Loucy (cell line): ENCODE data around the gene MYO10.
"Not testable (repeated sequence)": the region's sequence is repeated elsewhere in the genome, so short reads cannot be mapped to it uniquely, and the experiment has no call there.

Experiments
- H2AFZ ChIP-seq: fragments of 200-600 bp; sonication (generic); 2 replicates; pipeline ENCODE4 v1.6.0; 2016; ENCODE audit warnings: antibody characterized with exemption, mild to moderate bottlenecking, low read length, moderate library complexity
- H3F3A ChIP-seq: fragments of 200-600 bp; 2 replicates; pipeline ENCODE4 v1.6.0; 2016; ENCODE audit warnings: antibody characterized with exemption, low read depth, mild to moderate bottlenecking
- H3K27me3 ChIP-seq: fragments of 200-600 bp; sonication (generic); 2 replicates; pipeline ENCODE4 v1.6.1; 2014; ENCODE audit warnings: low read length, mild to moderate bottlenecking; ENCODE audit not compliant: insufficient read depth, poor library complexity, severe bottlenecking
- H3K36me3 ChIP-seq: fragments of 200-600 bp; sonication (generic); 2 replicates; pipeline ENCODE4 v1.6.1; 2016; ENCODE audit warnings: low read length; ENCODE audit not compliant: insufficient read depth
- H3K4me1 ChIP-seq: fragments of 200-600 bp; sonication (generic); 2 replicates; pipeline ENCODE4 v1.5.1; 2014; ENCODE audit warnings: low read length, mild to moderate bottlenecking; ENCODE audit not compliant: insufficient read depth, poor library complexity, severe bottlenecking
- H3K4me2 ChIP-seq: fragments of 200-600 bp; sonication (generic); 2 replicates; pipeline ENCODE4 v1.6.0; 2014; ENCODE audit warnings: antibody characterized with exemption, low read length, low read depth, mild to moderate bottlenecking; ENCODE audit not compliant: poor library complexity, severe bottlenecking
- H3K4me3 ChIP-seq: fragments of 200-600 bp; sonication (generic); 2 replicates; pipeline ENCODE4 v1.5.1; 2014; ENCODE audit warnings: low read length, mild to moderate bottlenecking, mixed read lengths; ENCODE audit not compliant: poor library complexity, severe bottlenecking
- H3K79me2 ChIP-seq: fragments of 200-600 bp; sonication (generic); 2 replicates; pipeline ENCODE4 v1.6.1; 2014; ENCODE audit warnings: low read length; ENCODE audit not compliant: insufficient read depth
- H3K9ac ChIP-seq: fragments of 200-600 bp; sonication (generic); 2 replicates; pipeline ENCODE4 v1.6.0; 2014; ENCODE audit warnings: mild to moderate bottlenecking, low read depth, low read length, moderate library complexity; ENCODE audit not compliant: poor library complexity, severe bottlenecking
- H3K9me2 ChIP-seq: fragments of 200-600 bp; sonication (generic); replicated peaks from 2 replicates; pipeline ENCODE4 v1.6.1; 2016; ENCODE audit warnings: low read depth, low read length, mixed read lengths
- H3K9me3 ChIP-seq: fragments of 200-600 bp; sonication (generic); 2 replicates; pipeline ENCODE4 v1.6.1; 2014; ENCODE audit warnings: mild to moderate bottlenecking, antibody characterized with exemption, low read length, low read depth; ENCODE audit not compliant: insufficient read depth
- H4K20me1 ChIP-seq: fragments of 200-600 bp; sonication (generic); 2 replicates; pipeline ENCODE4 v1.6.0; 2014; ENCODE audit warnings: antibody characterized with exemption, low read length, mild to moderate bottlenecking; ENCODE audit not compliant: insufficient read depth, poor library complexity, severe bottlenecking
- EZH2phosphoT487 ChIP-seq: fragments of 200-600 bp; IDR thresholded peaks from 2 replicates; pipeline ENCODE4 v1.6.1; 2018; ENCODE audit warnings: antibody characterized with exemption, mild to moderate bottlenecking, moderate library complexity, borderline replicate concordance
- TF ChIP-seq, protein P1 (sequence below): fragments of 200-600 bp; sonication (generic); conservative IDR thresholded peaks from 2 replicates; pipeline ENCODE4 v1.5.1; 2014; ENCODE audit warnings: mild to moderate bottlenecking, antibody characterized with exemption, low read length

MYO10 gene

DNA sequence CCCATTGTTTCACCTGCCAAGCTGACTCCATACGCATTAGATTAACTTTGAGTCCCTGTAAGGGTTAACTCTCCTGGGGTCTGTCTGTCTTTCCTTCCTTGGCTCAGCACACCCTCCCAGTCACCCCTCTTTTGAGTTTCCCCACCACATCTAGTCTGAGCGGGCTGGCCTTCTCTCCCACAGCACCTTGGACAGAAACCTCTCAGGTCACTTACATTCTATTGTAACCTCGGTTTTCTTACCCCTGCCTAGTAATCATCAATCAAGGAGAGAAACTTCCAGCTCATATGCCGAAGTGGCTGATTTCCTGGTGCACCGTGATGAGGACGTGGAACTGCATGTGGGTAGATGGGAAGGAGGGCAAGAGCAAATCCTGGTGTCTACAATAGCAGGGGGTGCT, 102.1 kb downstream of the MYO10 start:
- Histone ChIP-seq H4K20me1 (no peaks in the 10 kb centered on the region), H3K9me3 (peaks cover 3% of the 10 kb centered on the region; the same call in 1 of the 2 replicates), H3K36me3 (no peaks in the 10 kb centered on the region), H3K9ac (no peak overlapping the region), H3K27me3 (no peaks in the 10 kb centered on the region), H3K4me2 (no peak overlapping the region), H3K9me2 (no peaks in the 10 kb centered on the region), H3F3A (no peaks in the 10 kb centered on the region), H3K4me3 (no peak overlapping the region), H3K4me1 (no peaks in the 10 kb centered on the region), H3K79me2 (no peaks in the 10 kb centered on the region), H2AFZ (no peak overlapping the region)
- TF ChIP-seq, protein P1, sequence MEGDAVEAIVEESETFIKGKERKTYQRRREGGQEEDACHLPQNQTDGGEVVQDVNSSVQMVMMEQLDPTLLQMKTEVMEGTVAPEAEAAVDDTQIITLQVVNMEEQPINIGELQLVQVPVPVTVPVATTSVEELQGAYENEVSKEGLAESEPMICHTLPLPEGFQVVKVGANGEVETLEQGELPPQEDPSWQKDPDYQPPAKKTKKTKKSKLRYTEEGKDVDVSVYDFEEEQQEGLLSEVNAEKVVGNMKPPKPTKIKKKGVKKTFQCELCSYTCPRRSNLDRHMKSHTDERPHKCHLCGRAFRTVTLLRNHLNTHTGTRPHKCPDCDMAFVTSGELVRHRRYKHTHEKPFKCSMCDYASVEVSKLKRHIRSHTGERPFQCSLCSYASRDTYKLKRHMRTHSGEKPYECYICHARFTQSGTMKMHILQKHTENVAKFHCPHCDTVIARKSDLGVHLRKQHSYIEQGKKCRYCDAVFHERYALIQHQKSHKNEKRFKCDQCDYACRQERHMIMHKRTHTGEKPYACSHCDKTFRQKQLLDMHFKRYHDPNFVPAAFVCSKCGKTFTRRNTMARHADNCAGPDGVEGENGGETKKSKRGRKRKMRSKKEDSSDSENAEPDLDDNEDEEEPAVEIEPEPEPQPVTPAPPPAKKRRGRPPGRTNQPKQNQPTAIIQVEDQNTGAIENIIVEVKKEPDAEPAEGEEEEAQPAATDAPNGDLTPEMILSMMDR, result no peak
- no peak for TF ChIP-seq EZH2phosphoT487

DNA sequence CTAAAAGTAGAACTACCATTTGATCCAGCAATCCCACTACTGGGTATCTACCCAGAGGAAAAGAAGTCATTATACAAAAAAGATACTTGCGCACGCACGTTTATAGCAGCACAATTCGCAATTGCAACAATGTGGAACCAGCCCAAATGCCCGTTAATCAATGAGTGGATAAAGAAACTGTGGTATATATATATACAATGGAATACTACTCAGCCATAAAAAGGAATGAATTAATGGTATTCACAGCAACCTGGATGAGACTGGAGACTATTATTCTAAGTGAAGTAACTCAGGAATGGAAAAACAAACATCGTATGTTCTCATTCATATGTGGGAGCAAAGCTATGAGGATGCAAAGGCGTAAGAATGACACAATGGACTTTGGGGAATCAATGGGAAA, 104.8 kb downstream of the MYO10 start:
- not testable (repeated sequence) for H3K9me3 ChIP-seq, H3K27me3 ChIP-seq, H3K79me2 ChIP-seq, H3K36me3 ChIP-seq, H3K9me2 ChIP-seq, H3K9ac ChIP-seq, H4K20me1 ChIP-seq, H3K4me2 ChIP-seq, H3K4me1 ChIP-seq, H3F3A ChIP-seq, H2AFZ ChIP-seq, H3K4me3 ChIP-seq

DNA sequence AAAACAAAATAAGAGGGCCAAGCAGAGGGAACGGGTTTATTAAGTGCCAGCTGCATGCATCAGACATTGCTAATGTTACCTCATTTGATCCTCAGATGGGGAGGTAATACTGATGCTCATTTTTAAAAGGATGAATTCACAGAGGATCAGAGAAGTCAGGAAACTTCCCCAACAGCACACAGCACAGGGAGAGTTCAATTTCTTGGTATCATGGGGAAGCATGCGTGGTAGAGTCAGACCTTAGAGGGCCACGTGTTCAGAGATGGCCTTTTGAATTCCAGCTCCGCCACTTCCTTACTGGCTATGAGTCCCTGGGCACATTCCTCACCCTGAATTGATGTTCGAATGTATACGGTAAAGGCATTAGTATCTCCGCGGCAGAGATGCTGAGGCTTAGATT, 108.3 kb downstream of the MYO10 start:
- H3K4me1 ChIP-seq, result no peaks in the 10 kb centered on the region
- TF ChIP-seq, protein P1, result no peak
- TF ChIP-seq EZH2phosphoT487, result no peak
- no peaks in the 10 kb centered on the region for H3K27me3 ChIP-seq
- no peaks in the 10 kb centered on the region for H3K36me3 ChIP-seq
- H3K9me2 ChIP-seq, result no peaks in the 10 kb centered on the region
- H3K4me3 ChIP-seq, result no peak overlapping the region
- H3K79me2 ChIP-seq, result no peaks in the 10 kb centered on the region
- no peaks in the 10 kb centered on the region for H4K20me1 ChIP-seq
- no peak overlapping the region for H3K4me2 ChIP-seq
- no peak overlapping the region for H2AFZ ChIP-seq
- H3F3A ChIP-seq, result no peaks in the 10 kb centered on the region
- no peak overlapping the region for H3K9ac ChIP-seq
- no peaks in the 10 kb centered on the region; the same call in 1 of the 2 replicates for H3K9me3 ChIP-seq

DNA sequence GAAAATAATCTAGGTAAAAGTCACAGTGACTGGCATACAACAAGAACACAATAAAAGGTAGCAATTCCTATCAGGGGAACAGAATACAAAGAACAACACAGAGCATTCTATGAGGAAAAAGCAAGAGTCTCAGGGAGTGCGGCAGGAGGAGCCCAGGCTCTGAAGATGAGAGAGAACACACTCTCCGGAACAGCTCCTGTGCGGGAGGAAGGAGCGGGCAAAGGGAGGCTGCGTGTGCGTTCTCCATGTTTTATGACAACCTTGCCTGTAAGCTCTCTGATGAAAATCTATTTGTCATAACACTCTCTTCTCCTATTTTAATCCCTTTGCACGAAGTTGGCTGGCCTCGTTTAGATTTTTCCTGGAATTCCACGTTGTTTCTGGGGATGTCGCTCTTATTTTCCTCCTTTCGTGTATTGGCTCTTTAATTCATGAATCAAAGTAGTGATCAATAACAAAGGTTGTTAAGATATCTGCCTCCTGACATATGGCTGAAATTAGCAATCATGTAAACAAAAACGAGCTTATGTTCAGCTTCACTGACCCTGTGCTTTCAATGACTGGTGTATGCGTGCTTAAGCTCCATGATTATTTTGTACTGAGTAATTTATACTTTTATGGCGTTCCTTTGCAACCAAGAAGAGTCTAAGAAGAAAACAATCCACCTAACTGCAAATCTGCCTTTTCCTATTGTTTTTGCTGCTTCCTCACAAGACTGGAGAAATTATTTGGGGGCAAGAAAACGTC, 109.5 kb downstream of the MYO10 start:
- no peaks in the 10 kb centered on the region for H3F3A ChIP-seq
- no peaks in the 10 kb centered on the region for H3K36me3 ChIP-seq
- TF ChIP-seq, protein P1, result no peak
- no peak for TF ChIP-seq EZH2phosphoT487
- no peaks in the 10 kb centered on the region for H3K4me1 ChIP-seq
- H2AFZ ChIP-seq, result no peak overlapping the region
- H3K79me2 ChIP-seq, result no peaks in the 10 kb centered on the region
- no peak overlapping the region for H3K9ac ChIP-seq
- no peaks in the 10 kb centered on the region for H3K9me2 ChIP-seq
- no peak overlapping the region for H3K4me2 ChIP-seq
- H3K27me3 ChIP-seq, result no peaks in the 10 kb centered on the region
- H3K9me3 ChIP-seq, result no peaks in the 10 kb centered on the region; the same call in 1 of the 2 replicates
- no peaks in the 10 kb centered on the region for H4K20me1 ChIP-seq
- no peak overlapping the region for H3K4me3 ChIP-seq
